HG02970 (cell line): ENCODE results near the gene AIG1.

Experiments
- ATAC-seq: cut with Tn5 transposase; IDR thresholded peaks from one replicate; pipeline ENCODE4 v1.9.1; 2021; ENCODE audit warnings: mild to moderate bottlenecking, moderate library complexity, moderate number of reproducible peaks; ENCODE audit not compliant: unreplicated experiment, low FRiP score

Gene AIG1

DNA sequence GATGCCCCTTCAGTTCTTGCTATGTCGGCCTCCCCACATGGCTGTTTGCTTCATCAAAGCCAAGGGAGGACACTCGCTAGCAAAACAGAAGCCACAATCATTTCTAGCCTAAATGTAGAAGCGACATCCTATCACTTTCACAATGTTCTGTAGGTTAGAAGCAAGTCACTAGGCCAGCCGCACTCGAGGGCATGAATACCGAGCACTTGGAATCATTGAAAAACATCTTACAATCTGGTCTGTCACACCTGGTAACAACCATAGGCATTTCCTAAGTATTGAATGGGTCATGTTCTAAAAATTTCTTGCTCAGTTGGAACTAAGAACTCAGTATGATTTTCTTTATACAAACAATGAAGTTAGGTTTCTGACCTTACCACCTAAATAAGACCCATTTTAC, 192.3 kb downstream of the AIG1 start:
- no peak for ATAC-seq

DNA sequence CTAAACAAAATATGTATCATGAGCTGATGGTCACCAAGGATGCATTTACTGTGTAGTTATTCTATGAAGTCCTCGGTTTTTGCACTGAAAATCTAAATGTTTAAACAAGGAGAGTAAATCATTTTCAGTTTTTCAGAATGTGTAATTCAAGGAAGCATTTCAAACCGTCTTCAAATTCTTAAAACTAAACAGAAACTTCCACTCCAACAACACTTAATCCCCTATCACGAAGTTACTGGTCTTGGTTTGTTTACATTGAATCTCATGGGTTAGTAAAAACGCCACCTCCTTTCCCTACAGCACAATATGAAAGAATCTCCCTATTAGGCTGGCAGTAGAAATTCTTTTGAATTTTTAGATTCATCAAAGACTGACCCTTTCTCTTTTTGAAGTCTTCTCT, 192.9 kb downstream of the AIG1 start:
- ATAC-seq = no peak

DNA sequence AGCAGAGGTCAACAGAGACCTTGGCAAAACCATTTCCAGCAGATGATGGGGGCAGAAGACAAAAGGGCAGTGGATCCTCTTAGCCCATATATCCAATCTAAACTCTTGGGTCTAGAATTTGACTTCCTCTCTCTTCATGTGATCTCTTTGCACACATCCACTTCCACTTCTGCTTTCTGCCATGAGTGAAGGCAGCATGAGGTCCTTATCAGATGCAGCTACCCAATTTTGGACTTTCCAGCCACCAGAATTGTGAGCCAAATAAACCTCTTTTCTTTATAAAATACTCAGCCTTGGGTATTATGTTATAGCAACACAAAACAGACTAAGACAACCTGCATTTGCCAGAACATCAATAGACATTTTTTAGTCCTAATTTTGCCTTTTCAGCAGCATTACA, 198.3 kb downstream of the AIG1 start:
- no peak for ATAC-seq

DNA sequence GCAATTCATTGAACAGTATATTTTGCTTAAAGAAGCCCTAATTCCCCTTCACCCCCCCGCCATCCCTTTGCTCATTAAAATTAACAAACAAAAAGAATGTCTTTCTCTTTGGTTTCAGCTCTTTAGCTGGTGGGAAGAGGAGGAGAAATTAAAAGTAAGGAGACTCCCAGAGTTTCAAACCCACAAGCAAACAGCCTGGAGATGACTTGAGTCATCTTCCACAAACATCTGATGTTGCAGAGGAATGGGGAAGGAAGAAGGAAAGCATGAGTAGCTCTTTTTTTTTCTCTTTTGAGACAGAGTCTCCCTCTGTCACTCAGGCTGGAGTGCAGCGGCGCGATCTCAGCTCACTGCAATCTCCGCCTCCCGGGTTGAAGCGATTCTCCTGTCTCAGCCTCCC, 200.2 kb downstream of the AIG1 start:
- no peak for ATAC-seq

DNA sequence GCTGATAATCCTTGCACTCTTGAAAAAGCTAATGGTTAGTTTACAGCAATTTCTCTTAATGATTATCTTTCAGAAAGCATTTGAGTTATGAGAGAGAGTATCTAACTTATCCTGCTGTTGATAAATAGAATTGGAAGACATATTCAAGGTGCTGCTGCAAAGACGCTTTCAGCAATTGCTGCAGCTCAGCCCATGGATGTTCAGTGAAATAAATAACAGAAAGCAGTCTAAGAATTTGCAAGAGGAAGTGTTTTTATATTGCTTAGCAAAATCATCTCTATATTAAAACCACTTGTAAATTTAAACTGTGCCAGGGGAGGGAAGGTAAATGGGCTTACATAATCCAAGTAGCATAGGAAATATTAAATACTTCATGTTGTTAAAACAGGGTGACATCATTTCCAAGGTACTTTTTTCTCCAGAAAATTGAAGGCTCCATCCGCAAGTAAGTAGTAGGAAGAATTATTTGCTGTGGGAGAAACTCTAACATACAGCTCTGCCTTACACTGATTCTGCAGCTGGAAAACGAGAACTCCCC, 201.3 kb downstream of the AIG1 start:
- no peak for ATAC-seq

DNA sequence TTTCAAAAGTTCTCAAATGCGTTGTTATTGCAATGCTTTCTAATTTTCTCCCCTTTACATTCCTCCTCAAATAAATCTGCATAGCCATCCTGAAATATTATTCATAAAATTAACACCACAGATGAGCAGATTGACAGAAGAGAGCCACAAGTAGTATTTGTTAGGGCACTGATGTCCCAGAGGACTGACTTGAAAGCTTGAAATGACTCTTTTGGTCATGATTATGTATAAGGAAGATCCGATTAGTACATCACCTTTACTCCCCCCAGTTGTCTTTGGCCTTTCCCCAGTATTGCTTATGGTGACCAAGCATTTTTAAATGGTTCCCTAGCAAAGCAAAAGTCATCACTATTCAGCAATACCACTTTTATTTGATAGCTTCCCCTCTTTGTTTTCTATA, 202.2 kb downstream of the AIG1 start:
- no peak for ATAC-seq

DNA sequence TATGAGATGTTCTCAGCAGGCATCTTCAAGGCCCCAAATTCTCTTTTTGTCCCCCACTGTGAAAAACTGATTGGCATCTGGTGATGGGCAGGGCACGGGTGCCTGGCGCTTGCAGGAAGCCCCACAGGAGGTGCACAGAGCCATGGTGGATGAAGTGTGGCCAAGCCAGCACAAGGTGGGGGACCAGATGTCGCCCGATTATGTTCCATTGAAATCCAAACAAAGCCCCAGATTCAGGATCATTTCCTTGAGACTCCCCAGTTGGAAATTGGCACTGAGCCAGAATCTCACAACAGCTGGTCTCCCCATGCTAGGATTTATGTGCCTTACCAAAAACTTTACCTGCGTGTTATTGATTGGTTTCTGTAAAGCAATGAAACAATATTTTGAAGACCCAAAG, 203.7 kb downstream of the AIG1 start:
- ATAC-seq = no peak

DNA sequence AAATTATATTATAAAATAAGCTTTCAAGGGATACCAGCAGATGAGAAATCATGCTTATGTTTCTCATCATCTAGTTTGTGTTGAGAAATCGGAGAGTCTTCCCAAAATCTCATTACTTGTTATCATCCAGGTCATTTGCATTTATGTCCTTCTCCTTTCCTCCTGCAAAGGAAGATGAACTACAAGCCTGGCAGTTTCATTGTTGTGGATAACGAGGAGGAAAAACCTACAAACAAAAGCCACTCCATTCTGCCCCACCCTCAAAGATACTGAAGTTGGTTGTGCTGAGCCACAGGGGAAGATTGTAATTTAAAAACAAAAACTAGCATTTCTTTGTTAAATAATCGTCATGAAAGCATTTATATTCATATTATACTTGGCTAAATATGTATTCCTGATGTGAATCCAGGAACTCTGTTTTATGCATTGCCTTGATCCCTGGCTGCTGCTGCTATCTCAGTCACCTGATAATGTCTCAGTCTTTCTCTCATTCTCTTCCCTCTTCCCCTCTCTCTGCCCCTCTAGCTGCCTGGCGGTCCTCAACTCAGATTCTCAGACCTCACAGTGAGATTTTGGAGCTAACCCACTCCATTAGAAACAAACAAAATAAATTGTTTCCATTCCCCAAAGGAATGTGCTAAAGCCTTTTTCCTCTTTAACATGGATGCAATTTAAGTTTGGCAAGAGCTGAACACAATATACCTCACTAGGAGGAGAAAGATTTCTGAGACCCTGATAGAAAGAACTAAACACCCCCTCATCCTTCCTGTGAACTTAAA, 204.5 kb downstream of the AIG1 start:
- ATAC-seq = no peak

DNA sequence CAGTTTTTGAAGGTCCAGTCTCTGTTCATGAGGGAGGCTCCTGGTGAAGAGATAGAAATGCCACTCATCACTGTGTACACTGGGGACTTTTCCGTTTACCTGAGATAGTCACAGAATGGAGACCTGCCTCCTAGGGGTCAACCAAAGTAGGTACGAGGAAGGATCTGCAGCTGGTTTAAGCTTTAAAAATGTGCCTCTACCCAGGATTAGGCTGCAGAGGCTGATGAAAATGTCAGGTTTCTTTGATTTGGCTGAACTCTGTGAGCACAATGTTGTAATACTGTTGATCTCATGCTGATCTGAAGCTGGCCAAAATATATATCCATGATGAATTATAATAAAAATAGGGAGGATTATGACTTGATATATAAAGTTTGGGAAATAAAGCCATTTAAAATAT, 207.1 kb downstream of the AIG1 start:
- ATAC-seq = no peak

DNA sequence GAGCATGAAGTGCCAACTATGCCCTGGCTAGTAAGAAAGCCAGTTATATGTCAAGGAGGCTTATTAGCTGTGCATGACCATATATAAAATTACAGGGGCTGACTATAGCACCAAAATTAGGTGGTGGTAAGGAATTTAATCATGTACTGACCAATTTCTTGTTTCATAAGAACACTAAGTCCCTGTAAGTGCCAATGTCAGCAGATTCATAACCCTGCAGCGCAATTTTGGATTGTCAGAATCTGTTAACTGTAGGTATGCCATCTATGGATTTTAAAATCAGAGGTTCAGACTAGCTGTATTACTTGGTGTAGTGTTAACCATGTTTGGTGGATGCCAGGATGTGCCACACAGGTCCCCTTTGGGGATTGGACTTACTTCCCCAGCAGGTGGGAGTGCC, 207.8 kb downstream of the AIG1 start:
- ATAC-seq = no peak

DNA sequence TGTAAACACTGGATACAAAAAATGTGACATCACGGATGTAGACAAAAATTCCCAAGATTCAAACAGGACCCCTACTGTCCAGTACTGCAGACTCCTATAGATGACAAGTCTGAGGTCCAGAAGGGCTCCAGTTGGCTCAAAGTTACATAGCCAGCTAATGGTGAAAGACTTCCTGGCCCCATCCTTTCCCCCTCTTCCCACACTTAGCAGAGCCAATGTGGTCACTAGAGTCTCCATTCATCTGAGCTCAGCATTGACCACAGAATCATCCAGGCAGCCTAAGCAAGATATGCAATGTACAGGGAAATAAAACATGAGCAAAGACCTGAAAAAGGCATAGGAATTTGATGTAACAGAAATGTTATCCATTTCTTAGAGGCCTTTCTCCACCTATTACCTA, 209.3 kb downstream of the AIG1 start:
- ATAC-seq = no peak

DNA sequence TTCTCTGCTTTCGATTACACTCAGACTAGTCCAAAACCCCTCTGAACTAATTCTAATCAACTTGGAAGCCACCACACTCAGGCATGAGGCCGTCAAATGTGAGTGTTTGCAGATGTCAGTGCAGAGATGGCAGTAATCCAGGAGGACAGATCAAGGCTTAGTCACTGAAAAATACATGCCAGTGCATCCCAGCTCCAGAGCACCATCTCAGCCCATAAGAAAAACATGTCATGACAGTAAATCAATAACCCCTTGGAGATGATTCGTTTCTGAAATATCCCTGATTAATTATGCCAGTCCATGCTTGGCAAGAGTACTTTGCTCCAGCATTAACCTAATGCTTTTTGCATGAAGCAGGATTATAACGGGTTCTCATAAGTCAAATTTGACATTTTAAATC, 210.3 kb downstream of the AIG1 start:
- ATAC-seq = no peak

DNA sequence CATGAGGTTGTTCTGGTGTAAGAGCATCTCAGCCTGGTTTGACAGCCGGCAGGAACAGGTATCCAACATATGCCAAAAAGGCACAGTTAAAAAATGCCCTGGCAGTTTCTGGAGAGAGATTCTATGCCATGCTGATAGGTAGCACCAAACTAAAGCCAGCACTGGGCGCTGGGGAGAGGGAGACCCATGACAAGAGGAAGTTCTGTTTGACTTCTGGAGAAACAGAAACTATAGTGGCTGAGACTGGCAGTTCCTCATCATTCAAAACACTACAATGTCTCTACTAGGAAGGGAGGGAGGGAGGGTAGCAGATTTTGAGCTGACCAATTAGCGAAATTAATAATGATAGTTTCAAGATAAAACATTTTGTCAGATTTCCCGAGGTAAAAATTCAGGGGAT, 215.7 kb downstream of the AIG1 start:
- ATAC-seq = peak; percentile 86

DNA sequence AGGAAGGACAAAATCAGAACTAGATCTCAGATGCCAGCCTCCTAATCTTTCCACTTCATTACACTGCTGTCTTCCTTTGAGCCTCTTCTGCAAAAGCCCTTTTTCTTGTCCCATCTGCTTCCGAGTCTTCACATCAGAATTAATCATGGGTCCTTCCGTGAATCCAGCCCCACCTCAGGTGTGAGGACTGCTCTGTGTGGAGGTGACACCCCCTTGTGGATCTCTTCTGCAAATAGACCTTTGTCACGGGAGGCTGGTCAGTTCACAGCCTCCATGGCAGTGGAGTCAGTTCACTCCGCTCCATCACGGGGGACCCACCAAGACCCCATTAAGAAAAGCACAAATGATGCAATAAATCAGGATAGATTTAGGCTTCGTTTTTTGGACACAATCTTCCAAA, 218.7 kb downstream of the AIG1 start:
- ATAC-seq = no peak

DNA sequence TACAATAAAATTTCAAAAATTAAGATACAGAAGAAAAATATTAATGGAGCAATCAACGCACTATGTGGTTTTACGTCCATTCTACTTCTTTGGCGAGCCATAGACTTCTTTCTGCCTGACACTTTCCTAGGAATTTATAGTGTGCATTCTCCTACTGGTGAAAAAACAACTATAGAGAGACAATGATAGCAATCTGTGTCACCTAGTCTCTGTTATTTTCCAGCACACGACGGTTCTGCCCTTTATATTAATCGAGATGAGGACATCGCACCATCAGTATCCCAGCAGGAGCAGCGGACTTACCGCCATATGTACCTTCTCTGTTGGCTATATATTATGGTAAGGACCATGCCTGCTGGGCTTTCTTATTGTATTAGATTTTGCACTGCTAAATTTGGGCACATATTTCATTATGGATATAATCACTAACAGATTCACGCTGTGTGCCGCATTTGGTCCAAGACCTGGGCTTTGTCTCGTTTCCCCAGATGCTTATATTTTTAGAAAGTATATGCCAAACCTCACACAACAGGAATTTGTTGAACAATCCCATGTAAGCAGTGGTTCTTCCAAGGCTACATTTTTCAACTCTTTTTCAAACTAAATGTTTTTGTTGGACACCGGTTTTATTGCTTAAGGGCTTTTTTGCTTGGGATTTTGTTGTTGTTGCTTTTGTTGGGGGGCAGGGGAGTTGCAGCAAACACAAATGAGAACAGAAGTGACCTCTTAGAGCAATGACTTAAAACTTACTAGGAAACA, 223.4 kb downstream of the AIG1 start:
- no peak for ATAC-seq

DNA sequence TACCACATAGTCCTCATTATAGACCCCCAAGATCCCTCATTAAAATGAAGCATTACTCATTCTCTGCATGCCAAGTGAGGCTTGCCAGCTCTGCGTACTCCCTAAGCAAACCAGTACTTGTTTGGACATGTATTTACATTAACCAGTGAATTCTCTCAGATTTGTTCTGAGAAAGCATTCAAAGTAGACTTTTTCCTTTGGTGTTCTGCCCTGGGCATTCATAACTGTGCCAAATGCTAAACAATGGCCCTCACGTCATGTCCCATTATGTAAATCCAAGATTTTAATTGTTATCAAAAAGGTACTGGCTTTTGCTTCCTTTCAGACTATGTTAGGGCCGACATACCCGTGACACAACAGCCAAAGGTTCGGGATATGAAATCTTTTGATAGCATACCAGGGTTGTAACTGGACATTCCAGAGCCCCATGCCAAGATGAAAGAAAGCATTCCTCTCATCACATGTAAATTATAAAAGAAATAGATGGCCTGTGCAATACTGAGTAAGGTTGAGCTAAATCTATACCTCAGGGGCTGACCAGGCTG, 225.6 kb downstream of the AIG1 start:
- ATAC-seq = no peak

DNA sequence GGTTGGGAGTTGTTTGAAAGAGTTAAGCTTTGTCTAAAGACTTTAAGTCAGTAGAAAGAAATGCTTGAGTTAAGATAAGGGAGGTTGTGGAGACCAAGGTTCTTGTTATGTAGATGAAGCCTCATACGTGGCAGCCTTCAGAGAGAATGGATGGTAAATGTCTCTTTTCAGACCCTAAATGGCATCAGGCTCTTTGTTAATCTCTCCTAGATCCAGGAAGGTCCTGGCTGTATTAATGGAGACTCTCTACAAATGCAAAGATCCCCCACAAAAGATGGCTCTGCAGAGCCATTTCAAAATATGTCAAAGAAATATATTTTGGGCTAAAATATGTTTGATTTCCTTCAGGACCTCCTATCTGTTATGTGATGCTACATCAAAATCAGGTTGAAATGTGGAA, 228.2 kb downstream of the AIG1 start:
- ATAC-seq = no peak

DNA sequence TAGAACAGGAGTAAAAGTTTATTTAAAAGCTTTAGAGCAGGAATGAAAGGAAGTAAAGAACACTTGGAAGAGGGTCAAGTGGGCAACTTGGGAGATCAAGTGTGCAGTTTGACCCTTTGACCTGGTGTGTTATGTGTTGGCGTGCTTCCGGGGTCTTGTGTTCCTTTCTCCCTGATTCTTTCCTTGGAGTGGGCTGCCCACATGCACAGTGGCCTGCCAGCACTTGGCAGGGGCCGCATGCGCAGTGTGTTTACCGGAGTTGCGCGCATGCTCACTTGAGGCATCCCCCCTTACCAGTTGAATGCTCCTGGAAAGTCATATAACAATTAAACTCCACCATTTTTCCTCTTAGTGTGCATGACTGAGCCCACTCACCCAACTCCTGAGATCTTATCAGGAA, 229.5 kb downstream of the AIG1 start:
- ATAC-seq = no peak

DNA sequence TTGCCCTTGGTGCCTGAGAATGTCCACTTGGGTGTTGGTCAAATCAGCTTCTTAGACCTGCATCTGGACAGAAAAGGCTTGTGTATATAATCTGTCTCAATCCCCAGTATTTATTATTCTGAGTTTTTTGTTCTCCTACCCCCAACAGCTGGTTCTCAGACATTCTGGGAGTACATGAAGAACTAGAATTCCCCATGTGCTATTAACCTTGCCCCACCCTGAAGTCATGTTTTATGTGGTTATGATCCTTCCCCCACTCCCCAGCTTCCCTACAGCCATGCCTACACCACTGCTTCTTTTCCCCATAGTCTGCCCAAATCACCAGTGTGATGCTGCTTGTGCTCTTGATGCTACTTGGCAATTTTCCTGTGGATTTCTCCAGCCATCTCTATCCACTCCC, 232.8 kb downstream of the AIG1 start:
- ATAC-seq = no peak

DNA sequence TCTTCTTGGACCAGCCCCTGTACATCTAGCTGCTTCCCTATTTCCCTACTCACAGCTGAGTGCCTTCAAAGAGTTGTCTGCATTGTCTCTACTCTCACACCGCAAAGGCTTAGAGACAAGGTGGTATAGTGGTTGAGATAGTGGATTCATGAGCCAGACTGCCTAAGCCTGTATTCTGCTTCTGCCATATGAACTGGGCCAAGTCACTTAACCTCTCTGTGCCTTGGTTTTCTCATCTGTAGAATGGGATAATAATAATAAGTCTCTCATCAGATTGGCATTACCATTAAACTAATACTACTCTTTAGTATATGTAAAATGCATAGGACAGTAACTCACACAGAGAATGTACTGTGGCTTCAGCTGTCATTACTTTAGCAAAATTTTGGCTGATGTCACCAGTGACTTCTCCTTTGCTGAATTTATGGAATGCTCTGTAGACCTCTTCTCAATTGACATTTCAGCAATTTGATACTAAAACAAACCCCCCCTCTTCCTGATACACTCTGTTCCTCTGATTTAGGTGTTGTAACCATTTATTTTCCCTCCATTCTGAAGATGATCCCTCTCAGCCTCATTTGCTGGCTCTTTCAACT, 233.7 kb downstream of the AIG1 start:
- no peak for ATAC-seq

DNA sequence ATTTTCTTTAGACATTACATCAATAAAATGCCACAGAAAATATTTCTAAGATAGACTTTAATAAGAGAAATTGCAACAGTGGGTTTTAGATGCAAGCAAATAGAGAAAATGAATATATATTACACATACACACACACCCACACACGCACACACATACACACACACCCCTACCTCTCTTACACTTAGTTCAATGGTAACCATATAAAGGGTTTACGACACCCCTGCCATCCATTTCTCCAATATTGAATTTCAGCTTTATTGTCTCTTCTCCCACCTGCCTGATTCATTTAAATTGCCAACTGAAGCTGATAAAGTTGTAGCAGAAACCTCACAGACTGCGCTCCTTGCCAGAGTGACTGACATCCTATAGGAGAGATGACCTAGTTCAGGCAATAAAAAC, 235.2 kb downstream of the AIG1 start:
- no peak for ATAC-seq
